GM18873 (cell line): ENCODE results near the gene MYO5A.
"Not testable (repeated sequence)": the region's sequence is repeated elsewhere in the genome, so short reads cannot be mapped to it uniquely, and the experiment has no call there.

ENCODE experiments used
- ATAC-seq: cut with Tn5 transposase; IDR thresholded peaks from one replicate; pipeline ENCODE4 v1.9.1; 2021; ENCODE audit warnings: mild to moderate bottlenecking, moderate library complexity, moderate number of reproducible peaks; ENCODE audit not compliant: unreplicated experiment, low FRiP score

The MYO5A gene

DNA sequence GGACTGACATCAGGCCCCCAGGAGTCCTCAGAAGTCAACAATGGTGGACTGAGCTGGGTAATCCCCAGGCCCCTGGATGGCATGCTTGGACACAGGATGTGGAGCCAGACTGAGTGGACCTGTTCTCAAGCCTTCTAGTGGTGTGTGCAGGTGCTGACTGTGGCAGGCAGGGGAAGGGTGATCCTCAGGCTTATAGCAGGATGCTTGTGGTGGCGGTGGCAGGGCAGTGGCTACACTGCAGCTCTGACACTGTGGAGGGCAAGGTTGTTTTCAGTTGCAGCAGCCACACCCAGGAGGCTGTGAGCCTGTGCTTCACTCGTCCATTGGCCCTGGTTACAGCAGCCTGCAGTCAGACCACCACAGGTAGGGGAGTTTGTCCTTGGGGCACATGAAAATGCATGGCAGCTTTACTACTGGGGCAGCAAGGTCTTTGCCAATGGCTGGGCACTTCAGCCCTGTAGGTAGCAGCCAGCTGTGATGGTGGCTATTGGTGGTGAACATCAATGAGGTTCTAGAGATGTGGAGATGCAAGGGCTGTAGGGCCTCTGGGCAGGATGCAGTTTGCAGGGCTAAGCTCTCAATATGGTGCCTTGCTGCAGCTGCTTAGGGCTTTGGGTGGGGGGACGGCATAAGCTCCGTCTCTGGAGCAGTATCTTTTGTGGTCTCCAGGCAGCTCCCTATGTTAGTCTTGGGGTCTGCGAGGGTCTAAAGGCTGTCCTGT, 17.5 kb upstream of the MYO5A start:
- ATAC-seq, result no peak

DNA sequence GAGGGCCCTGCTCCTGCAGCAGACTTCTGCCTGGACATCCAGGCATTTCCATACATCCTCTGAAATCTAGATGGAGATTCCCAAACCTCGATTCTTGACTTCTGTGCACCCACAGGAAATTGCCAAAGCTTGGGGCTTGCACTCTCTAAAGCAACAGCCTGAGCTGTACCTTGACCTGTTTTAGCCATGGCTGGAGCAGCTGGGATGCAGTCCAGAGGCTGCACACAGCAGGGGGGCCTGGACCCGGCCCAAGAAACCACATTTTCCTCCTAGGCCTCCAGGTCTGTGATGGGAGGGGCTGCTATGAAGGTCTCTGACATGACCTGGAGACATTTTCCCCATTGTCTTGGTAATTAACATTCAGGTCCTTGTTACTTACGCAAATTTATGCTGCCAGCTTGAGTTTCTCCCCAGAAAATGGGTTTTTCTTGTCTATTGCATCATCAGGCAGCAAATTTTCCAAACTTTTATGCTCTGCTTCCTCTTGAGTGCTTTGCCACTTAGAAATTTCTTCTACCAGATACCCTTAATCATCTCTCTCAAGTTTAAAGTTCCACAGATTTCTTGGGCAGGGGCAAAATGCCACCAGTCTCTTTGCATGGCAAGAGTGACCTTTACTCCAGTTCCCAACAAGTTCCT, 11.8 kb upstream of the MYO5A start:
- ATAC-seq, result no peak

DNA sequence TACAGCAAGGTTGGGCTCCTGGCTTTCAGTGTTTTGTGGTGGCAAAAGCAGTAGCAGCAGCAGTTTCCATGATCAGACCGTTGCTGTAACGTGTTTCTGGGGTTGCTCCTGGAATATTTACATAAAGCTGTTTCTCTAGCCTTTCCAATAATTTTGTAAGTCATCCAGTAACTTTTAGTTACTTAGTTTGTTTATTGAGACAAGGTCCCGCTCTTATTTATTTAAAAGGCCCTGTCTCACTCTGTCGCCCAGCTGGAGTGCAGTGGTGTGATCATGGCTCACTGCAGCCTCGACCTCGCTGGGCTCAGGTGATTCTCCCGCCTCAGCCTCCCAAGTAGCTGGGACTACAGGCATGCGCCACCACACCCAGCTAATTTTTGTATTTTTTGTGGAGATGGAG, 8.8 kb upstream of the MYO5A start:
- no peak for ATAC-seq

DNA sequence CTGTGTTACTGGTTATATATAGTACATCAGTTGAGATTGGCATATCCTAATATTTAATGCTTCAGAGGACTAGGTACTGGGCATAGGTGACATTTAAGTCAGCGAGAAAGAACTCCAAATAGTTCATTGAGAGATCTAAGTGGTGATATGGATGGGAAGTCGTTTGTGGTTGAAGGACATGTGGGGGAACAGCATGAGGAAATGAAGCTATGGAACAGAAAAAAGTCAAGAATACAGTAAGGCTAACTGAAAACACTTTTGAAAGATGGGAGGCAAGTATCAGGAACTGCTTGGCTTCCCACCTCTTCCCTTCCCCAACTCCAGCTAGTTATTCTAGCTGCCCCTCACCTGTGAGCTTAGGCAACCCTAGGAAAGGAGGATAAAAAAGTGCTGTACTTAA, 3.7 kb upstream of the MYO5A start:
- ATAC-seq, result no peak

DNA sequence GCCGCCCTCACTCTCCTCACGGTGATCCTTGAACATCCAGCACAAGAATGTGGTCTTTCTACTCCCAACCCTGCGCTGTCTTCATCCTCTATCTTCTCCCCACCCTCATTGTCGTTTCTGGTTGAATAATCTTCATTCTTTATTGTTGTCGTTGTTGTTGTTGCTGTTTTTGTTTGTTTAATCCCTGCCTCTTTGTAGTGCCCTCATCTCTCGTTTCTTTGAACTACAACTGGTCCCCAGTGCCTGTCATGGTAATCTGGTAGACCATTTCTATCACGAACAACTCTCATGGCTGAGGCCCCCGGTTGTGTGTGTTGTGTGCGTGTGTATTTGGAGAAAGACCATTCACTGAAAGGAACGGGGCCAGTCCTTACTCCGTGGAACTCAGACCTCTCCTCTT, 1.3 kb upstream of the MYO5A start:
- ATAC-seq, result no peak

DNA sequence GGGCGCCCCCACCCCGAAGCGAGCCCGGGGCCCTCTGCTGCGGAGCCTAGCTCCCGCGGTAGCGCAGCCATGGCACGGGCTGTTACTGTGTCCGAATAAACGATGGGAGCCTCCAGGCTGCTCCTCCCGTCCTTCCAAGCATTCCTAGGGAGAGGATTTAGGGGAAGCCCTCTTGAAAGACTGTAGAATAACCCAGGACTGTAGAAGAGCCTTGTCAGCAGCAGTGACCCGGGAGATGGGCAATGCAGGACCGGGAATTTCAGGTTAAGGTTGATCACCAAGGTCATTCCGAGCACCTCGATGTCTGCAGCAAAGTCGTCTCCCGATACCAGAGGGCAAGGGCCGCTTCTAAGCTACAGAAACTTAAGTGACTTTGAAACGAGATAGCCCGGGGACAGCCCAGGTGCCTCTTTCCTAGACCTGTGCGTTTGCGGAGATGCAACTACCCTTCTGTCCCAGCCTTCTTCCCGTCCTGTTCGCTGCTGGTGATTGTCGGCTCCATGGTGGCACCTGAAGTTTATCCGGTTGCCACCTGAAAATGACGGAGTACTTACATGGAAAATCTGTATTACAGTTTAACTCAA, 753 bp upstream of the MYO5A start:
- ATAC-seq, result peak; percentile 7

DNA sequence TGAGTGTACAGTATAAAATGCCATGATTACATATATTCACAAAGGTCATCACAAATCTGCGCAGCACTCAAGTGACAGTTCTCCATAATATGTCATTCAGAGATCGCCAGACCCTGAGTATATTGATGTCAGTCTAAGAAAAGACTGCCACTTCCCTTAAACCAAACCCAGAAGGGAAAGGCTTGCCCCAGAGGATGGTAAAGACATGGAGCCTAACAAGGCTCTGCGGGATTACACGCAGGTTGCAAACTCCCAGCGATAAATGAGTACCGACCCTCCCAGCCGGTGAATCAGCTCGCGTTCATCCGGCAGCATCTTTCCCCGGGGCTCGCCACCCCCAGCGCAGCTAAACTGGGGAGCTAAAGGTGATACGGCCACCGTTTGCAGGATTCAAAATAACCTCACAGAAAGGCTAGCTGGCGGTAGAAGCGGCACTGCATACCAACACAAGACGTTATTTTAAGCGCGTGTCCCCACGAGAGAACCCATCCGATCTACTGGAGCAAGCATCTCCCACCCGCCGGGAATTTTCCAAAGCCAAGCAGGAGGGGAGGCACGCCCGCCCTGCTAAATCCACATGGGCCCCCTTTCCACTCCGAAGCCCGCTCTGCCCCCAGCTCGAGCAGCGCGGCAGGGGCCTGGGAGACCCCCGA, 643 bp downstream of the MYO5A start:
- ATAC-seq, result peak; percentile 16

DNA sequence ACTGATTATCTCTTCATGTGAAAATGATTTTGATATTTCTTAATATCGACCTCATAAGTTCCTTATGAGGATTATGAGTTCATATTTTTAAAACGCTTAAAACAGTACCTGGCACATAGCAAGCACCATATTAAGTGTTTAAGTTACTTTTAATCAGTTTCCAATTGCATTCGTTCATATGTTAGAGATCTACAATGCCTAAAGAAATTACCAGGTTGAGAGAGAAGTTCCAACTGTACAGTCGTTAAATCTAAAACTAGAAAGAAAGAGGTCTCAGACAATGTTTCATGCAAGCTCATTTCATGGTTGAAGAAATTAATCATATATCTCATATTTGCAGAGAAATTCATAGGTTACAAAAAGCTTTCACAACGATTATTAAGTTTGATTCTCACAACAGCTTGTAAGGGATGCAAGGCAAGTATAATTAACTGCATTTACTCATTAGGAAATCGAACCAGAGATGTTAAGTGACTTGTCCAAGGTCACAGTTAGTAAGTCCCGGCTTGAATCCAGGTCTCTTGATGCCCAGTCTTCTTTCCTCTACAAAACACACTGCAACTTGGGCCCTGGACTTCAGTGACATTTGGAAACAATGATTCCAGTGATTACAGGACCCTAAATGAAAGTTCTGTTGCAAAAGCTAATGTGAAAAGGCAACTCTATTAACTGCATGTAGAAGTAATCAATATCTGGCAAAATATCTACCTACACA, 1.3 kb downstream of the MYO5A start:
- ATAC-seq, result no peak

DNA sequence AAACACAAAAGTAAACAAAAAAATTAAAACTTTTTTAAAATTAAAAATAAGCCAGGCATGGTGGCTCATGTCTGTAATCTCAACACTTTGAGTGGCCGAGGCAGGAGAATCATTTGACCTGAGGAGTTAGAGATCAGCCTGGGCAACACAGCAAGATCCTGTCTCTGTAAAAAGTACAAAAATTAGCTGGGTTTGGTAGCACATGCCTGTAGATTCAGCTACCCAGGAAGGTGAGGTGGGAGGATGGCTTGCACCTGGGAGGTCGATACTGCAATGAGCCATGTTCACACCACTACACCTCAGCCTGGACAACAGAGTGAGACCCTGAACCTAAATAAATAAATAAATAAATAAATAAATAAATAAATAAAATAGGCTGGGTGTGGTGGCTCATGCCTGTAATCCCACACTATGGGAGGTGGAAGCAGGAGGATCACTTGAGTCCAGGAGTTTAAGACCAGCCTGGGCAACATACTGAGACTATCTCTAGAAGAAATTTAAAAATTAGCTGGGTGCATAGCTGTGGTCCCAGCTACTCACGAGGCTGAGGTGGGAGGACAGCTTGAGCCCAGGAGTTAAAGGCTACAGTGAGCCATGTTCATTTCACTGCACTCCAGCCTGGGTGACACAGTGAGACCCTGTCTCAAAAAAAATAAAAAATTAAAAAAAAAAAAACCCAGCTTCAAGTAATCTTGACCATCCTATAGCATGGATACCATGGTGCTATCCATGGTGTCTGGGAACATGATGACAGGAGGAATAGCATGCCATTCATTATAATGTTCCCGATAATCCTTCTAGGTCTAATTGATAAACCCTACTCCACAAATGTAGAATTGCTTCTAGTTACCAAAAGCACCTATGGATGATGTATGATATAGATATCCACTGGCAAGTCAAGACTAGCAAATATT, 4.2 kb downstream of the MYO5A start:
- ATAC-seq, result no peak

DNA sequence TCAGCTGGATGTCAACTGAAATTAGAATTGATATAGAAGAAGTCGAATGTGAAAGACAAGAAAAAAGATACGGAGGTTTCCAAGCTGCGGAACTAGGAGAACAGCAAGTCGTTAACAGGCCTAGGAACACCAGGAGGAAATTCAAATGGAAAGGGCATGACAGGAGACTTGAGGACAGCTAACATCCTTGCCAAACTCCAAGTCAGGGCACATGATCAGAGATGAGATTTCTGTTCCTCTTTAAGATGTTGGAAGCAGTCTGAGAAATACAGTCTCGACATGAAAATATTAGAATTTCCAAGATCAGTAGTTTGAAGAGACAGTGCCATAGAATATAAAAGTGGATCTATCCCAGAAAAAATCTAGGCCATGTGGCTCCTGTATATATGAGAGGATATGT, 5.0 kb downstream of the MYO5A start:
- no peak for ATAC-seq

DNA sequence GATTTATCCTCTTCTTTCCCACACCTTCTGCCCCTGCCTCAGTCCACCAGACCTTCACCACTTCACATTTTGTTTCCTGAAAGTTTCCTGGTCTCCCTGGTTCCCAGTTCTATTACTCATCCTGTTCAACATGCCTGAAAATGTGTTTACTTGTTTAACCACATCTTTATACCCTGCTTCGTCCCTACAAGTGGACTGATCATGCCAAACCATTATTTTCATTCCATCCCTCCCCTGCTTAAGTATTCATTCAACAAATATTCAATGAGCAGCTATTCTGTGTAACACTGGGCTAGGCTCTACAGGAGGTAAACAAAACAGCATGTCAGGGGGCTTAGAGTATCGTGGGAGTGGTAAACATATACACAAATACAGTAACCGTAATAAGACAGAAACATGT, 5.5 kb downstream of the MYO5A start:
- ATAC-seq, result no peak

DNA sequence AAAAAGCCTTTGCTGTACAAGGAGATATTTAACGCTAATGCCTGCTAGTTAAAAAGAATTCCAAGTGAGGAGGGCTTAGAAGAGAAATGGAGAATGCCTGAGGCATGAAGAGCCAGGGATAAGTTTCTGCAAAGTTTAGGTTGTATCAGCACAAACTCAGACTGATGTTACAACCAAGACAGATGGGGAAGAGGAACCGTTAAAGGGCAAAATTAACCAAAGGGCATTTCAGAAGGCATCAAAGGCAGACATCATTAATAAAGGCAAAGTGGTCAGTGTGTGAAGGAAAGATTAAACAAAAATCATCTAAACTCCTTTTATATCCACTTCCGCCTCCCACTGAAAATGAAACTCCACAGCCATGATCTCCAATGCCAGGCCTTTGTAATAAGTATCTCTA, 7.0 kb downstream of the MYO5A start:
- no peak for ATAC-seq

DNA sequence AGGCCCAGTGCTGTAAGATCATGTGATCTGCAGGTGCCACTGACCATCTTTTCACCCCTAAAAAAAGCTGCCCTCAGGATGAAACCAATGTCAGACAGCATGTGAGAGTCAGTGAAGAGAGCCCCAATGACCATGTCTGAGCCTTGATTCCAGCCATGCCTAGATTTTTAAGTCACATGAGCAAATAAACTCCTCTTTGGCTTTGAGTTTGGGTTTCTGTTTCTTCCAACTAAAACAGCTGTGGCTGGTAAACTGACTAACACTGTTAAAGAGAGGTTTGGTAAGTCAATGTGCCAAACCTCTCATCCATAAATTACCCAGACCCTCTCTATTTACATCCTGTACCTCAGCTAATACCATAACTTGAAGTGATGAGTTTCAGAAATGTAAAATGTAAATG, 8.3 kb downstream of the MYO5A start:
- no peak for ATAC-seq

DNA sequence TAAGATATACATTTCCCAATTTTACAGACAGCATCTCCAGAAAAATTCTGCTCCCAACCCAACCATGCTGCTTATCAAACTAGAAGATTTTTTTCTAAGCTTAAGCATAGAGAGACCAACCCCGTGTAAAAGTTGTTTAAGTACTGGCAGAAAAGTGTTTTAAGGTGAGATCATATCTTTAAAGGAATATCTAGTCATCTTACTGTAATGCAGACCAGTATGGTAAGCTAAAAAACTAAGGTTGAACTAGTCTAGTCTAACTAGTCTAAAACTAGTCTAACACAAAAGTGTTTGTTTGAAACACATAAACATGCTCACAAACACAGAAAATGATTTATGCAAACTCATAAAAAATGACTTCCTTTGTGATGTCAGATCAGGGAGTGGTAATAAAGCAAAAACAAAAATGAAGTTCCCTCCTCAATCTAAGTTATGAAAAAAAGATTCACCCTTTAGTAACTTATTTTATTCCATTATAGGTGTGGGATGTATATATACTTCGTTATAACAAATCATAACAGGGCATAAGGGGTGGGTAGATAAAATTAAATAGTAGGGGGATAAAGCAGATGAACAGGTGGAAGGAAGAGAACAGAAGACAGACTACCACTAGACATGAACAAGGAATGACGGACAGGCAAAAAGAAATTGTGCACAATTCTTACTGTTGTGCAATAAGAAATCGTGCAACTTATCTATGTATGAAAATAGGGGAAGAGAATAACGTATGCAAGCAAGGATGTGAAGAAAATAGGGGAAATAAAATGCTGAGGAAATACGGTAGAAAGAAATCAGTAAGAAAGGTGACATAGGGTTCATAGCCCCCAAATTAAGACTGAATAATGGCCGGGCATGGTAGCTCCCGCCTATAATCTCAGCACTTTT, 10.0 kb downstream of the MYO5A start:
- ATAC-seq, result no peak

DNA sequence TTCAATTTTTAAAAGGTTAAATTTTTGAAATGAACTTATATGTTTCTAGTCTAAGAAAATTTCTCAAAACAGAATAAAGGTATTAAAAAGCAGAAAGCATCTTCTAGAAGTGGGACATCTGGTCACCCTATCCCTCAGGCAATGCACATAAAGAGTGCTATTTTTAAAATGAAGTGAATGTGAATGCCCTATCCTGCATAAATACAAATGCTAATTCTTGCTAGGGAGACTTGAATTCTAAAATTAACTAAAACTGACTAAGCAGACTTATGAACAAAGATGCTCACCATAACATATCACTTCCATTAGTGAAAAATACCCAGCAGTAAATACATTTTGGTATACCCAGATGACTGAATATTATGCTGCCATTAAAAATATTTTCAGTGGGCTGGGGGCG, 11.7 kb downstream of the MYO5A start:
- no peak for ATAC-seq

DNA sequence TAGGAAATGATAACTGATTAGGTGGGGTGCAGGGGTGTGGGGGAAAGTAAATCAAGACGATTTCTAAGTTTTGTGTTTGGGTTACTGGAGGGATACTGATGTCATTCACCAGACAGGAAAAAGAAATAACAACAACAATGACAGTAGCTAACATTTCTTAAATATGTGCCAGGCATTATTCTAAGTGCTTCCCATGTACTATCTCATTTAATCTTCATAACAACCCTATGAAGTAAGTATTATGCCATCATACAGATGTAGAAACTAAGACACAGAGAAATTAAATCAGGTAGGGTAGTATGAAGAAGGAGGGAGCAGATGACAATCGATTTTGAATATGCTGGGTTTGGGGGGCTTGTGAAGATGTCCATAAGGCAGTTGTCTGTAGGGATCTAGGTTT, 13.3 kb downstream of the MYO5A start:
- no peak for ATAC-seq

DNA sequence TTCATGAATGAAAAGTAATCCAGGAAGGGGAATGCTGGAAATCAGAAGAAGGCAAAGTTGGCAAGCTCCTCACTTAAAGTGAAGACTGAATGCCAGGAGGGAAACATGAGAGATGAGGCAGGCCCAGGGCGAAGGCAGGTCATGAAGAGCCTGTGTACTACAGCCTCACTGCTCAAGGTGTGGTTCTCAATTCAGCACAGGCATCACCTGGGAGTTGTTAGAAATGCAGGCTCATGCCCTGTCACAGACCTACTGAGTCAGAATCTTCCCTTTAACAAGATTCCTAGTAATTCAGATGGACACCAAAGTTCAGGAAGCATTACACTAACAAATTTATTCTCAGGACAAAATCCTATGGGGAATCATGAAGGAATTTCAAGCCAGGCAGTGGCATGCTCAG, 14.2 kb downstream of the MYO5A start:
- ATAC-seq, result no peak

DNA sequence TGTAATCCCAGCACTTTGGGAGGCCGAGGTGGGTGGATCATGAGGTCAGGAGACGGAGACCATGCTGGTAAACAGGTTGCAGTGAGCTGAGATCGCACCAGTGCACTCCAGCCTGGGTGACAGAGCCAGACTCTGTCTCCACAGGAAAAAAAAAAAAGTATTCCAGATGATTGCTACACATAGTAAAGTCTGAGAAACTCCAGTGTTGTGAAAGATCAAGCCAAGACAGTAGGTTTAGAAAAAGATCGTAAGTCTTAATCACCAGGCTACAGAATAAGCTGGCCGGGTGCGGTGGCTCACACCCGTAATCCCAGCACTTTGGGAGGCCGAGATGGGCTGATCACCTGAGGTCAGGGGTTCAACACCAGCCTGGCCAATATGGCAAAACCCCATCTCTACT, 15.8 kb downstream of the MYO5A start:
- ATAC-seq, result not testable (repeated sequence)

DNA sequence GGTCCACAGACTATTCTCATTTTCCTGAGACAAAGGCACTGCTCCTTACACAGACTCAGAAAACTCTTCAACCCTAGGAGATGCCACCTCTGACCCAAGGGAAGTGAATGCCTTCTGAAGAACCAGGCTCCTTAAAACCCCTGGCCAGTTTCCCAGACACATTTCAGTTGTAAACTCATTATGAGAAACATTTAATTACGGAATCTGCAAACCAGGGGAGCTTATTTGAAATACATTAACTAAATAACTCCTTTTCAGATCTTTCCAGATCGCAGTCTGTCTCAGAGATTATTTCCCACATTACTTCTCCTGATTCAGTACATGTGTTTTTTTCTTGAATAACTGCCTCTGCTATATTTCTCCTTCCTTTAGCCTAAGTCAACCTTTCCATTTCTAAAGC, 17.6 kb downstream of the MYO5A start:
- ATAC-seq, result no peak
